HepG2 (cell line): Measurements from ENCODE around the gene ZNF513. TPM values are rescaled to one million over a fixed set of nuclear protein-coding genes. Genes with fewer than 3 reads are reported as not detected.
A peak's percentile ranks its signal among the peaks of the same experiment; 100 is the strongest.

Experiments used
- AGO1 ChIP-seq: fragments of 200-400 bp; formaldehyde crosslinking; IDR thresholded peaks from 2 replicates; pipeline ENCODE4 v1.6.1; 2017; ENCODE audit warnings: mild to moderate bottlenecking, low read depth, low read length, moderate library complexity; ENCODE audit not compliant: poor library complexity, severe bottlenecking
- ARID3A ChIP-seq: IDR thresholded peaks from 2 replicates; pipeline ENCODE4 v1.6.1; 2012; ENCODE audit warnings: low read depth, low read length, improper control_type of control experiment
- BATF2 ChIP-seq: sonication (generic); formaldehyde crosslinking; IDR thresholded peaks from 2 replicates; pipeline ENCODE4 v1.8.0; 2022; ENCODE audit warnings: mild to moderate bottlenecking, missing genetic modification reagents, moderate library complexity
- CHD2 ChIP-seq: IDR thresholded peaks from 2 replicates; pipeline ENCODE4 v1.6.1; 2011; ENCODE audit warnings: low read depth, low read length, improper control_type of control experiment
- CREB1 ChIP-seq, 2 experiments: fragments of 450-650 bp in 1 of 2; IDR thresholded peaks; 2 replicates each; pipeline ENCODE4 v1.6.1; 2016 to 2017; ENCODE audit warnings: control low read depth in 1 of 2, mild to moderate bottlenecking in 1 of 2, missing compliant biosample characterization in 1 of 2, missing genetic modification characterization in 1 of 2
- CREM ChIP-seq, 2 experiments: sonication (generic) in 1 of 2; formaldehyde crosslinking in 1 of 2; IDR thresholded peaks; 2 replicates each; pipeline versions ENCODE4 v1.4.0 to v1.6.1; 2016 to 2020; ENCODE audit warnings: antibody characterized with exemption in 1 of 2, mild to moderate bottlenecking in 1 of 2, missing genetic modification reagents in 1 of 2
- EED ChIP-seq: sonication (generic); formaldehyde crosslinking; IDR thresholded peaks from 2 replicates; pipeline ENCODE4 v1.5.0; 2020; ENCODE audit warnings: mild to moderate bottlenecking, missing genetic modification reagents
- FOXK1 ChIP-seq: sonication (generic); formaldehyde crosslinking; IDR thresholded peaks from 2 replicates; pipeline ENCODE4 v1.4.0; 2020; ENCODE audit warnings: low read depth, missing genetic modification reagents, borderline replicate concordance
- GFI1 ChIP-seq: sonication (generic); formaldehyde crosslinking; IDR thresholded peaks from 2 replicates; pipeline ENCODE4 v1.5.0; 2020; ENCODE audit warnings: missing genetic modification reagents, mild to moderate bottlenecking, borderline replicate concordance
- GPN1 ChIP-seq: sonication (generic); formaldehyde crosslinking; IDR thresholded peaks from 2 replicates; pipeline ENCODE4 v1.5.1; 2020; ENCODE audit warnings: missing genetic modification reagents, borderline replicate concordance
- HNRNPLL ChIP-seq: fragments of 200-400 bp; formaldehyde crosslinking; IDR thresholded peaks from 2 replicates; pipeline ENCODE4 v1.6.1; 2017; ENCODE audit warnings: mild to moderate bottlenecking, low read depth, low read length; ENCODE audit not compliant: poor library complexity, severe bottlenecking
- HOXD1 ChIP-seq: sonication (generic); formaldehyde crosslinking; IDR thresholded peaks from 2 replicates; pipeline ENCODE4 v1.5.0; 2020; ENCODE audit warnings: missing genetic modification reagents
- KDM5B ChIP-seq: sonication (generic); formaldehyde crosslinking; IDR thresholded peaks from 2 replicates; pipeline ENCODE4 v1.4.0; 2020; ENCODE audit warnings: missing genetic modification reagents, mild to moderate bottlenecking, borderline replicate concordance
- MLLT10 ChIP-seq: sonication (generic); formaldehyde crosslinking; IDR thresholded peaks from 2 replicates; pipeline ENCODE4 v1.4.0; 2020; ENCODE audit warnings: missing genetic modification reagents
- MNT ChIP-seq: fragments of 450-650 bp; IDR thresholded peaks from 2 replicates; pipeline ENCODE4 v1.6.1; 2016
- MTA1 ChIP-seq: sonication (generic); formaldehyde crosslinking; IDR thresholded peaks from 2 replicates; pipeline ENCODE4 v1.4.0; 2020; ENCODE audit warnings: missing genetic modification reagents, mild to moderate bottlenecking, borderline replicate concordance
- PCBP2 ChIP-seq: fragments of 200-400 bp; formaldehyde crosslinking; optimal IDR thresholded peaks from 2 replicates; pipeline ENCODE3; 2018; ENCODE audit warnings: low read length, low read depth; ENCODE audit not compliant: poor library complexity, severe bottlenecking
- PHF5A ChIP-seq: IDR thresholded peaks from one replicate; pipeline ENCODE4 v1.6.1; 2018; ENCODE audit warnings: low read depth, missing genetic modification reagents; ENCODE audit not compliant: unreplicated experiment
- TMF1 ChIP-seq: sonication (generic); formaldehyde crosslinking; IDR thresholded peaks from 2 replicates; pipeline ENCODE4 v1.8.1; 2022; ENCODE audit warnings: low read depth, missing genetic modification reagents
- ZMYM2 ChIP-seq: sonication (generic); formaldehyde crosslinking; IDR thresholded peaks from 2 replicates; pipeline ENCODE4 v1.8.0; 2022; ENCODE audit warnings: mild to moderate bottlenecking, missing genetic modification reagents
- ZNF24 ChIP-seq: fragments of 450-650 bp; IDR thresholded peaks from 2 replicates; pipeline ENCODE4 v1.6.1; 2017; ENCODE audit warnings: antibody characterized with exemption, mild to moderate bottlenecking
- ZNF292 ChIP-seq: sonication (generic); formaldehyde crosslinking; IDR thresholded peaks from 2 replicates; pipeline ENCODE4 v1.8.1; 2022; ENCODE audit warnings: mild to moderate bottlenecking, low read depth, missing genetic modification reagents, borderline replicate concordance
- ZNF350 ChIP-seq: sonication (generic); formaldehyde crosslinking; IDR thresholded peaks from 2 replicates; pipeline ENCODE4 v1.4.0; 2020; ENCODE audit warnings: mild to moderate bottlenecking, low read depth, missing genetic modification reagents, borderline replicate concordance
- ZNF567 ChIP-seq: sonication (generic); formaldehyde crosslinking; IDR thresholded peaks from 2 replicates; pipeline ENCODE4 v1.8.1; 2023; ENCODE audit warnings: mild to moderate bottlenecking, missing genetic modification reagents, borderline replicate concordance
- ZNF605 ChIP-seq: sonication (generic); formaldehyde crosslinking; IDR thresholded peaks from 2 replicates; pipeline ENCODE4 v1.8.0; 2022; ENCODE audit warnings: mild to moderate bottlenecking, missing genetic modification reagents
- ZNF674 ChIP-seq: sonication (generic); formaldehyde crosslinking; IDR thresholded peaks from 2 replicates; pipeline ENCODE4 v1.5.0; 2020; ENCODE audit warnings: low read depth, mild to moderate bottlenecking, missing genetic modification reagents
- ZNF75D ChIP-seq: sonication (generic); formaldehyde crosslinking; IDR thresholded peaks from 2 replicates; pipeline ENCODE4 v1.8.1; 2023; ENCODE audit warnings: missing genetic modification reagents, mild to moderate bottlenecking, borderline replicate concordance
- polyA plus RNA-seq, 8 experiments: library from polyadenylated mRNA; depleted of rRNA in 3 of 8; stranded (reverse) in 7 of 8; unstranded in 1 of 8; fragments of >200 nt; fragmentation: Illumina TruSeq in 4 of 8; extraction: Trizol in 4 of 8; gene quantifications; 2 replicates each; pipeline versions ENCODE4 v1.2.1 to v1.2.3, GENCODE V29; 2011 to 2016; ENCODE audit warnings: low read depth in 4 of 8, missing spikeins in 1 of 8, mixed read lengths in 1 of 8; ENCODE audit not compliant: insufficient read depth in 1 of 8
- total RNA-seq, 5 experiments: library from RNA; depleted of rRNA; stranded (reverse); fragments of >200 nt; fragmentation: Illumina TruSeq; extraction: Trizol; gene quantifications; 2 replicates each; pipeline ENCODE4 v1.2.3, GENCODE V29; 2016; ENCODE audit warnings: low read depth in 1 of 5

ZNF513 gene
- total and polyA plus RNA-seq, 2 of the 13 experiments (the other 11 are each of a cell fraction or from before 2014, with no cell fraction given): 4.9 to 6.3 TPM

- TF ChIP-seq MLLT10 (CRISPR knock-in tag) (no peak), FOXK1 (CRISPR knock-in tag) (no peak), TMF1 (CRISPR knock-in tag) (no peak), EED (CRISPR knock-in tag) (0 out of 2 replicates have a peak, but pooled peaks have one; percentile 20), ZNF292 (CRISPR knock-in tag) (no peak), GPN1 (CRISPR knock-in tag) (no peak), ZNF24 (no peak), ZNF75D (CRISPR knock-in tag) (no peak), HOXD1 (CRISPR knock-in tag) (no peak), ARID3A (no peak), ZNF567 (no peak), PCBP2 (no peak), HNRNPLL (peak; percentile 30), KDM5B (CRISPR knock-in tag) (peak; percentile 19; the same call in 1 of the 2 replicates), MTA1 (CRISPR knock-in tag) (0 out of 2 replicates have a peak, but pooled peaks have one; percentile 29), CREM (IDR thresholded peaks at IDR 0.05) (no peak), CREM (CRISPR knock-in tag; IDR thresholded peaks at IDR 0.05) (no peak), PHF5A (no peak), ZMYM2 (CRISPR knock-in tag) (no peak), ZNF350 (peak; percentile 58; the same call in 1 of the 2 replicates), GFI1 (no peak), AGO1 (peak; percentile 88), CHD2 (no peak), BATF2 (CRISPR knock-in tag) (no peak), MNT (no peak), ZNF605 (no peak), CREB1 (IDR thresholded peaks at IDR 0.05) (no peak), CREB1 (CRISPR knock-in tag; IDR thresholded peaks at IDR 0.05) (no peak), ZNF674 (CRISPR knock-in tag) (no peak)
Observed at GRCh38 chr2:27378096-27378808, 2.3 kb downstream of the ZNF513 start (continued).
